Endothelial cell of umbilical vein (primary cell): Measurements from ENCODE around the gene NR6A1. TPM values are rescaled to one million over a fixed set of nuclear protein-coding genes. Genes with fewer than 3 reads are reported as not detected.

Experiments used
- BruUV-seq: library from RNA; stranded (reverse); fragments of 400-500 nt; replicated peaks from 2 replicates; lab custom pipeline; 2021; lab: Mats Ljungman, UMichigan
- CTCF ChIA-PET: fragments of 300-600, 350-600 bp; sonication (Branson Sonifier 250); formaldehyde crosslinking; loops from one replicate; lab custom pipeline; 2021; ENCODE audit warnings: antibody characterized with exemption, inconsistent platforms; lab: Charles Lee
- POLR2A ChIA-PET: fragments of 300-600, 350-600 bp; sonication (Branson Sonifier 250); formaldehyde crosslinking; loops from one replicate; lab custom pipeline; 2021; ENCODE audit warnings: antibody characterized with exemption, inconsistent platforms; lab: Charles Lee
- DNase-seq: peaks from one replicate; pipeline ENCODE4 v3.0.0-alpha.2; 2011; ENCODE audit warnings: low read depth, low spot score
- FAIRE-seq: peaks from 2 replicates; lab custom pipeline; 2011; peaks lifted over from hg19 to GRCh38; lab: Jason Lieb, UNC
- H2AFZ ChIP-seq: 2 replicates; pipeline ENCODE4 v1.6.0; 2012; ENCODE audit warnings: low read depth, low read length, control low read depth, inconsistent platforms
- H3K27ac ChIP-seq: 2 replicates; pipeline ENCODE4 v1.5.1; 2011; ENCODE audit warnings: low read depth, mild to moderate bottlenecking, control low read depth, low read length, moderate library complexity; ENCODE audit not compliant: insufficient read depth
- H3K27me3 ChIP-seq, 2 experiments: 2 replicates each; pipeline versions ENCODE4 v1.6.0 to v1.6.1; 2011; ENCODE audit warnings: low read length in 2 of 2, mixed read lengths in 1 of 2; ENCODE audit not compliant: control insufficient read depth in 2 of 2, insufficient read depth in 2 of 2
- H3K36me3 ChIP-seq, 2 experiments: 2 replicates in 1 of 2; 3 replicates in 1 of 2; pipeline ENCODE4 v1.5.1; 2011; ENCODE audit warnings: low read length in 2 of 2, mild to moderate bottlenecking in 1 of 2, moderate library complexity in 1 of 2; ENCODE audit not compliant: control insufficient read depth in 2 of 2, insufficient read depth in 2 of 2; ENCODE audit errors: extremely low read depth in 1 of 2
- H3K4me1 ChIP-seq: 3 replicates; pipeline ENCODE4 v1.5.1; 2011; ENCODE audit warnings: mild to moderate bottlenecking, low read length; ENCODE audit not compliant: control insufficient read depth, insufficient read depth; ENCODE audit errors: extremely low read depth
- H3K4me2 ChIP-seq: 2 replicates; pipeline ENCODE4 v1.6.1; 2011; ENCODE audit warnings: low read length, control low read depth, mixed read lengths; ENCODE audit not compliant: insufficient read depth
- H3K4me3 ChIP-seq, 3 experiments: fragments of 200-600 bp in 1 of 3; sonication (generic), shearing (Covaris generic) in 1 of 3; replicated peaks in 1 of 3; 2 replicates each; pipeline ENCODE4 v1.5.1; 2011 to 2016; ENCODE audit warnings: control low read depth in 3 of 3, low read length in 3 of 3, mild to moderate bottlenecking in 2 of 3, inconsistent platforms in 1 of 3, low read depth in 1 of 3, moderate library complexity in 1 of 3; ENCODE audit not compliant: insufficient read depth in 1 of 3
- H3K79me2 ChIP-seq: 2 replicates; pipeline ENCODE4 v1.6.0; 2012; ENCODE audit warnings: low read length, inconsistent platforms; ENCODE audit not compliant: control insufficient read depth, insufficient read depth
- H3K9ac ChIP-seq: replicated peaks from 2 replicates; pipeline ENCODE3; 2011; ENCODE audit warnings: low read length, control low read depth; ENCODE audit not compliant: insufficient read depth; ENCODE audit errors: extremely low read depth
- H3K9me1 ChIP-seq: replicated peaks from 3 replicates; pipeline ENCODE4 v1.6.0; 2011; ENCODE audit warnings: mild to moderate bottlenecking, low read length; ENCODE audit not compliant: control insufficient read depth, insufficient read depth; ENCODE audit errors: extremely low read depth
- H3K9me3 ChIP-seq: replicated peaks from 2 replicates; pipeline ENCODE4 v1.5.1; 2012; ENCODE audit warnings: low read length, inconsistent platforms; ENCODE audit not compliant: control insufficient read depth, insufficient read depth
- H4K20me1 ChIP-seq: replicated peaks from 2 replicates; pipeline ENCODE3; 2011; ENCODE audit warnings: mild to moderate bottlenecking, low read length; ENCODE audit not compliant: control insufficient read depth, insufficient read depth; ENCODE audit errors: extremely low read depth
- EZH2 ChIP-seq: IDR thresholded peaks from 2 replicates; pipeline ENCODE4 v1.6.1; 2012; ENCODE audit warnings: borderline replicate concordance, low read depth, mild to moderate bottlenecking, moderate library complexity, low read length, inconsistent platforms; ENCODE audit not compliant: severe bottlenecking
- FOS ChIP-seq: IDR thresholded peaks from 2 replicates; pipeline ENCODE4 v1.6.1; 2011; ENCODE audit warnings: mild to moderate bottlenecking, low read length, moderate library complexity, borderline replicate concordance; ENCODE audit not compliant: insufficient read depth
- GATA2 ChIP-seq: IDR thresholded peaks from 2 replicates; pipeline ENCODE4 v1.7.0; 2011; ENCODE audit warnings: low read depth, mild to moderate bottlenecking, moderate library complexity, mixed read lengths, low read length; ENCODE audit not compliant: insufficient read length, insufficient read depth
- JUN ChIP-seq: IDR thresholded peaks from 2 replicates; pipeline ENCODE4 v1.6.1; 2011; ENCODE audit warnings: borderline replicate concordance, low read depth; ENCODE audit not compliant: insufficient read length, insufficient read depth
- MYC ChIP-seq: IDR thresholded peaks from one replicate; pipeline ENCODE4 v1.6.1; 2011; ENCODE audit warnings: mild to moderate bottlenecking, low read depth, low read length
- POLR2A ChIP-seq: IDR thresholded peaks from 2 replicates; pipeline ENCODE4 v1.6.1; 2012; ENCODE audit warnings: low read depth, mild to moderate bottlenecking, control low read depth, low read length
- POLR2AphosphoS5 ChIP-seq: IDR thresholded peaks from 2 replicates; pipeline ENCODE4 v1.6.1; 2012; ENCODE audit warnings: low read depth, mild to moderate bottlenecking, control low read depth, low read length, moderate library complexity; ENCODE audit not compliant: insufficient read depth
- dilution Hi-C: fragments of 300-500 bp; cut with MboI; formaldehyde crosslinking; loops from one replicate; pipeline ENCODE4 v1.15.0; 2019; ENCODE audit warnings: low sequenced_read_pairs; ENCODE audit not compliant: extremely low pct_ligation_motif_present
- intact Hi-C: fragments of 100-400 bp; cut with micrococcal nuclease; formaldehyde crosslinking; loops from one replicate; pipeline ENCODE4 v1.10.0; 2022
- polyA plus RNA-seq, 4 experiments: library from polyadenylated mRNA; depleted of rRNA in 3 of 4; stranded (reverse) in 3 of 4; unstranded in 1 of 4; fragments of >200 nt; gene quantifications; 2 replicates each; pipeline versions ENCODE4 v1.2.1 to v1.2.3, GENCODE V29; 2011 to 2012; ENCODE audit warnings: missing spikeins in 1 of 4
- total RNA-seq: library from RNA; stranded (reverse); gene quantifications from 2 replicates; pipeline ENCODE4 v1.2.3, GENCODE V29; 2021
- TF ChIP-seq, protein P1 (sequence below), 2 donors: IDR thresholded peaks; 1 replicate in 1 of 2; 2 replicates in 1 of 2; pipeline ENCODE4 v1.5.1; 2011; ENCODE audit warnings: low read length in 2 of 2, mild to moderate bottlenecking in 2 of 2, moderate library complexity in 2 of 2, control low read depth in 1 of 2, inconsistent platforms in 1 of 2, low read depth in 1 of 2; ENCODE audit not compliant: insufficient read depth in 1 of 2; ENCODE audit errors: extremely low read depth in 1 of 2
- TF ChIP-seq, protein P2 (sequence below): IDR thresholded peaks from 2 replicates; pipeline ENCODE4 v1.6.1; 2011; ENCODE audit not compliant: insufficient read depth, insufficient read length

Gene NR6A1
- total and polyA plus RNA-seq, 2 donors (not counting 3 experiments of a cell fraction or from before 2014, with no cell fraction given), result 0.17 to 1.2 TPM

DNA sequence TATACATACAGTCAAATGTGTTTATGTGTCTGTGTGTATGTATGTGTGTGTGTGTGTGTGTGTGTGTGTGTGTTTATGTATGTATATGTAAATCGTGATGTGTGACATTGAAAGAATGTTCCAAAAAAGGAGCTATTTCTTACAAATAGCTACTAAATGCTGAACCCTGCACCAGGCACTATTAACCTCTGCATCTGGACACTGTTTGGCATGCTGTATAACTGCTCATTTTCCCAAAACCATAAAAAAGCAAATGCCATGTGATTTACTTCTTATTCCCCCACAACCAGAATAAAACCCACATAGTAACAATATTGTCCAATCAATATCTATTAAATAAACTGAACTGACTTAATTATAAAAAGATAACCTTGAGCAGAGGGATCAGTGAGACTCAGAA, 91.1 kb downstream of the NR6A1 start:
- TF ChIP-seq, protein P1, sequence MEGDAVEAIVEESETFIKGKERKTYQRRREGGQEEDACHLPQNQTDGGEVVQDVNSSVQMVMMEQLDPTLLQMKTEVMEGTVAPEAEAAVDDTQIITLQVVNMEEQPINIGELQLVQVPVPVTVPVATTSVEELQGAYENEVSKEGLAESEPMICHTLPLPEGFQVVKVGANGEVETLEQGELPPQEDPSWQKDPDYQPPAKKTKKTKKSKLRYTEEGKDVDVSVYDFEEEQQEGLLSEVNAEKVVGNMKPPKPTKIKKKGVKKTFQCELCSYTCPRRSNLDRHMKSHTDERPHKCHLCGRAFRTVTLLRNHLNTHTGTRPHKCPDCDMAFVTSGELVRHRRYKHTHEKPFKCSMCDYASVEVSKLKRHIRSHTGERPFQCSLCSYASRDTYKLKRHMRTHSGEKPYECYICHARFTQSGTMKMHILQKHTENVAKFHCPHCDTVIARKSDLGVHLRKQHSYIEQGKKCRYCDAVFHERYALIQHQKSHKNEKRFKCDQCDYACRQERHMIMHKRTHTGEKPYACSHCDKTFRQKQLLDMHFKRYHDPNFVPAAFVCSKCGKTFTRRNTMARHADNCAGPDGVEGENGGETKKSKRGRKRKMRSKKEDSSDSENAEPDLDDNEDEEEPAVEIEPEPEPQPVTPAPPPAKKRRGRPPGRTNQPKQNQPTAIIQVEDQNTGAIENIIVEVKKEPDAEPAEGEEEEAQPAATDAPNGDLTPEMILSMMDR (IDR thresholded peaks at IDR 0.05; ENCODE audit: extremely low read depth in 1 of 2, insufficient read depth in 1 of 2, low read depth in 1 of 2, low read length in 2 of 2), result no peak
- TF ChIP-seq JUN (no peak), POLR2AphosphoS5 (no peak), EZH2 (no peak), FOS (no peak), MYC (no peak), GATA2 (no peak), POLR2A (no peak)
- TF ChIP-seq, protein P2, sequence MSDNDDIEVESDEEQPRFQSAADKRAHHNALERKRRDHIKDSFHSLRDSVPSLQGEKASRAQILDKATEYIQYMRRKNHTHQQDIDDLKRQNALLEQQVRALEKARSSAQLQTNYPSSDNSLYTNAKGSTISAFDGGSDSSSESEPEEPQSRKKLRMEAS, result no peak
- Histone ChIP-seq H3K27me3 (no peaks in the 10 kb centered on the region), H3K27ac (no peak overlapping the region), H2AFZ (no peak overlapping the region), H3K4me3 (no peak overlapping the region), H3K9me1 (no peaks in the 10 kb centered on the region), H3K9ac (no peak overlapping the region), H3K4me1 (no peaks in the 10 kb centered on the region), H3K79me2 (peaks cover 14% of the 10 kb centered on the region), H3K4me2 (no peak overlapping the region), H3K36me3 (no peaks in the 10 kb centered on the region), H4K20me1 (no peaks in the 10 kb centered on the region), H3K9me3 (no peaks in the 10 kb centered on the region)
- CTCF ChIA-PET, result interaction anchor here (1.0 to 4.3 kb wide), 3 partner anchors 9 to 63 kb away, joined by 3 to 19 read pairs (median 4); no protein-coding TSS in a partner anchor
- intact Hi-C loops (loop anchor here (2.0 kb wide), 1 partner anchor 33 kb away; no protein-coding TSS in a partner anchor), dilution Hi-C loops (no loop called here)
- no peak for DNase-seq
- no TSS peak for BruUV-seq
- POLR2A ChIA-PET, result no interaction called here
- FAIRE-seq, result no peak
